HCT116 (cell line): ENCODE measurements around the gene MYLIP. TPM values are rescaled to one million over a fixed set of nuclear protein-coding genes. Genes with fewer than 3 reads are reported as not detected.

ENCODE experiments used
- ATAC-seq: fragments of 200-7000 bp; cut with Tn5 transposase; 2 replicates; pipeline ENCODE4 v1.9.1; 2020; ENCODE audit warnings: mild to moderate bottlenecking, moderate library complexity
- BruUV-seq: library from RNA; stranded (reverse); fragments of 400-500 nt; replicated peaks from 2 replicates; lab custom pipeline; 2021; lab: Mats Ljungman, UMichigan
- CTCF ChIA-PET: fragments of 300-600 bp; sonication (Branson Sonifier 250); formaldehyde crosslinking; loops from one replicate; lab custom pipeline; 2021; ENCODE audit warnings: antibody characterized with exemption; lab: Charles Lee
- POLR2A ChIA-PET: fragments of 300-600, 350-600 bp; sonication (Branson Sonifier 250); formaldehyde crosslinking; loops from one replicate; lab custom pipeline; 2021; ENCODE audit warnings: antibody characterized with exemption; lab: Charles Lee
- RAD21 ChIA-PET, 2 experiments: fragments of 300-600 bp; sonication (Branson Sonifier 250); formaldehyde crosslinking; loops; one replicate each; lab custom pipeline; 2023; ENCODE audit warnings: low total read pairs in 2 of 2; ENCODE audit not compliant: uncharacterized antibody in 2 of 2, unreplicated experiment in 2 of 2, low non-redundant PET in 1 of 2; lab: Charles Lee
- DNase-seq: peaks from one replicate; pipeline ENCODE4 v3.0.0-alpha.2; 2010; ENCODE audit warnings: low read depth, low spot score
- H2AFZ ChIP-seq: fragments of 200-600 bp; shearing (Covaris generic), sonication (generic); 2 replicates; pipeline ENCODE4 v1.6.1; 2017; ENCODE audit warnings: low read depth, mixed run types, mixed read lengths, antibody characterized with exemption, low read length; ENCODE audit not compliant: poor library complexity, severe bottlenecking
- H3K27ac ChIP-seq: 2 replicates; pipeline ENCODE4 v1.5.1; 2012; ENCODE audit warnings: low read depth, low read length
- H3K27me3 ChIP-seq: fragments of 200-600 bp; sonication (generic); 2 replicates; pipeline ENCODE4 v1.6.1; 2016; ENCODE audit warnings: mixed run types, low read length, mixed read lengths; ENCODE audit not compliant: insufficient read depth
- H3K36me3 ChIP-seq, 2 experiments: fragments of 200-500 bp in 1 of 2; fragments of 200-600 bp in 1 of 2; sonication (Bioruptor generic) in 1 of 2; sonication (generic) in 1 of 2; 2 replicates each; pipeline versions ENCODE4 v1.5.1 to v1.6.1; 2014 to 2016; ENCODE audit warnings: low read length in 2 of 2, inconsistent platforms in 1 of 2, mixed read lengths in 1 of 2, mixed run types in 1 of 2; ENCODE audit not compliant: insufficient read depth in 2 of 2, control insufficient read depth in 1 of 2
- H3K4me1 ChIP-seq, 2 experiments: fragments of 200-600 bp in 1 of 2; sonication (generic) in 1 of 2; 2 replicates each; pipeline versions ENCODE4 v1.5.1 to v1.6.1; 2012 to 2017; ENCODE audit warnings: low read length in 2 of 2, inconsistent platforms in 1 of 2, mild to moderate bottlenecking in 1 of 2, mixed read lengths in 1 of 2, mixed run types in 1 of 2, moderate library complexity in 1 of 2; ENCODE audit not compliant: insufficient read depth in 2 of 2, control insufficient read depth in 1 of 2
- H3K4me2 ChIP-seq: fragments of 200-600 bp; sonication (generic); 2 replicates; pipeline ENCODE4 v1.6.1; 2017; ENCODE audit warnings: mixed run types, low read length, mixed read lengths
- H3K4me3 ChIP-seq, 2 experiments: fragments of 200-600 bp in 1 of 2; sonication (generic) in 1 of 2; replicated peaks in 1 of 2; 2 replicates each; pipeline ENCODE4 v1.5.1; 2011 to 2016; ENCODE audit warnings: low read length in 2 of 2, control low read depth in 1 of 2, low read depth in 1 of 2, mild to moderate bottlenecking in 1 of 2, mixed read lengths in 1 of 2, mixed run types in 1 of 2
- H3K79me2 ChIP-seq: fragments of 200-600 bp; sonication (generic); 2 replicates; pipeline ENCODE4 v1.6.1; 2017; ENCODE audit warnings: mild to moderate bottlenecking, mixed run types, low read length, moderate library complexity, mixed read lengths; ENCODE audit not compliant: insufficient read depth
- H3K9ac ChIP-seq: fragments of 200-600 bp; sonication (generic); 2 replicates; pipeline ENCODE4 v1.6.1; 2016; ENCODE audit warnings: low read length, mixed read lengths
- H3K9me2 ChIP-seq: fragments of 200-600 bp; sonication (generic), shearing (Covaris generic); 2 replicates; pipeline ENCODE4 v1.6.1; 2017; ENCODE audit warnings: mixed run types, mild to moderate bottlenecking, moderate library complexity; ENCODE audit not compliant: insufficient read depth
- H3K9me3 ChIP-seq, 2 experiments: fragments of 200-500 bp in 1 of 2; fragments of 200-600 bp in 1 of 2; sonication (Bioruptor generic) in 1 of 2; sonication (generic) in 1 of 2; 2 replicates each; pipeline ENCODE4 v1.6.1; 2014 to 2017; ENCODE audit warnings: low read length in 2 of 2, mixed read lengths in 2 of 2, inconsistent platforms in 1 of 2, low read depth in 1 of 2, mild to moderate bottlenecking in 1 of 2, mixed run types in 1 of 2, moderate library complexity in 1 of 2; ENCODE audit not compliant: control insufficient read depth in 1 of 2, insufficient read depth in 1 of 2
- H4K20me1 ChIP-seq: fragments of 200-600 bp; sonication (generic), shearing (Covaris generic); 2 replicates; pipeline ENCODE4 v1.6.1; 2017; ENCODE audit warnings: mixed run types, mild to moderate bottlenecking, moderate library complexity; ENCODE audit not compliant: insufficient read depth
- CEBPB ChIP-seq: IDR thresholded peaks from 2 replicates; pipeline ENCODE4 v1.6.1; 2012; ENCODE audit warnings: low read depth
- FOSL1 ChIP-seq: IDR thresholded peaks from 2 replicates; pipeline ENCODE4 v1.6.1; 2012; ENCODE audit warnings: low read depth
- RAD21 ChIP-seq: IDR thresholded peaks from 2 replicates; pipeline ENCODE4 v1.6.1; 2012; ENCODE audit warnings: low read depth, mild to moderate bottlenecking
- intact Hi-C: fragments of 100-400 bp; cut with micrococcal nuclease; formaldehyde crosslinking; loops from 2 replicates; pipeline ENCODE4 v1.10.0; 2022
- total RNA-seq: library from RNA; stranded (reverse); gene quantifications from one replicate; pipeline ENCODE4 v1.2.1, GENCODE V29; 2021; ENCODE audit not compliant: unreplicated experiment
- TF ChIP-seq, protein P1 (sequence below): IDR thresholded peaks from 2 replicates; pipeline ENCODE4 v1.6.1; 2012
- TF ChIP-seq, protein P2 (sequence below): IDR thresholded peaks from 2 replicates; pipeline ENCODE4 v1.6.1; 2012; ENCODE audit warnings: low read depth

MYLIP gene
- total RNA-seq, 1 experiment from 2014 or later: 10.6 TPM

DNA sequence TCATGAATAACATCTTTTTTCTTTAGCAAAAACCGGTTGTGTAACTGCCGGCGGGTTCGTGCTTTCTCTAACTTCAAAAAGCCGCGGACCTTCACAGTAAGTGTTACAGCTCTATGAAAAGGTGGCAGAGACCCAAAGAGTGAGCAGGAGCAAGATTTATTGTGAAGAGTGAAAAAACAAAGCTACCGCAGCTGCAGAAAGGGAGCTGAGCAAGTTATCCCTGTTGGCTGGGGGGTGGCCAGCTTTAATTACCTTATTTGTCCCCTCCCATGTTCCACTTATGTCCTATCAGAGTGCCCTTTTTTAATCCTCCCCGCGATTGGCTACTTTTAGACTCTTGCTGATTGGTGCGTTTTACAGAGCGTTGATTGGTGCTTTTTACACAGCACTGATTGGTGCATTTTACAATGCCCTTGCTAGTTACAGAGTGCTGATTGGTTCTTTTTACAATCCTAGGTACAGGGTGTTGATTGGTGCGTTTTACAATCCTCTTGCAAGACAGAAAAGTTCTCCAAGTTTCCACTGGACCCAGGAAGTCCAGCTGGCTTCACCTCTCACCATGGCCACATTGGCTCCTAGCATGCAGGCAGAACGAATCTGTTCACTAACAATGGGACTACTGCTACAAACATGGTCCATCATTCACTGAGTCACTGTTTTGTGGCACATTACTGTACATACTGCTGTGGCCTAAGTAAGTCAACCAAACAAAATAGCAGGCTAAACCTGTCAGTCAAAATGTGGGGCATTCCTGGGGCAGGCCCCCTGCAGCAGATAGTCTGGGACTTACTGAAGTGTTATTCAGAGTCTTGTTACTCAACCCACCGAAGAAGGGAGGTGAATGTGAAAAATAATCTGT is 52.8 kb downstream of the MYLIP start:
- BruUV-seq: no TSS peak
- H3K27me3 ChIP-seq: no peaks in the 10 kb centered on the region
- no peak overlapping the region for H3K27ac ChIP-seq
- no peak for ATAC-seq
- H3K4me1 ChIP-seq: peaks cover 0 to 5% of the 10 kb centered on the region in 2 experiments; a peak in 1 of 4 replicates
- H3K4me3 ChIP-seq: no peak overlapping the region
- no peaks in the 10 kb centered on the region for H3K36me3 ChIP-seq
- CTCF ChIA-PET: interaction anchor here (2.9 kb wide), 1 partner anchor 18 kb away, joined by 11 read pairs; no protein-coding TSS in a partner anchor
- no peaks in the 10 kb centered on the region for H3K79me2 ChIP-seq
- no peaks in the 10 kb centered on the region for H3K9me2 ChIP-seq
- H2AFZ ChIP-seq: no peak overlapping the region
- H4K20me1 ChIP-seq: no peaks in the 10 kb centered on the region
- no peak overlapping the region for H3K9ac ChIP-seq
- POLR2A ChIA-PET: no interaction called here
- H3K4me2 ChIP-seq: no peak overlapping the region
- RAD21 ChIA-PET: no interaction called here
- peak; percentile 6 for DNase-seq
- intact Hi-C loops: no loop called here
- no peaks in the 10 kb centered on the region for H3K9me3 ChIP-seq
- TF ChIP-seq, protein P1, sequence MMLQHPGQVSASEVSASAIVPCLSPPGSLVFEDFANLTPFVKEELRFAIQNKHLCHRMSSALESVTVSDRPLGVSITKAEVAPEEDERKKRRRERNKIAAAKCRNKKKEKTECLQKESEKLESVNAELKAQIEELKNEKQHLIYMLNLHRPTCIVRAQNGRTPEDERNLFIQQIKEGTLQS: no peak
- TF ChIP-seq, protein P2, sequence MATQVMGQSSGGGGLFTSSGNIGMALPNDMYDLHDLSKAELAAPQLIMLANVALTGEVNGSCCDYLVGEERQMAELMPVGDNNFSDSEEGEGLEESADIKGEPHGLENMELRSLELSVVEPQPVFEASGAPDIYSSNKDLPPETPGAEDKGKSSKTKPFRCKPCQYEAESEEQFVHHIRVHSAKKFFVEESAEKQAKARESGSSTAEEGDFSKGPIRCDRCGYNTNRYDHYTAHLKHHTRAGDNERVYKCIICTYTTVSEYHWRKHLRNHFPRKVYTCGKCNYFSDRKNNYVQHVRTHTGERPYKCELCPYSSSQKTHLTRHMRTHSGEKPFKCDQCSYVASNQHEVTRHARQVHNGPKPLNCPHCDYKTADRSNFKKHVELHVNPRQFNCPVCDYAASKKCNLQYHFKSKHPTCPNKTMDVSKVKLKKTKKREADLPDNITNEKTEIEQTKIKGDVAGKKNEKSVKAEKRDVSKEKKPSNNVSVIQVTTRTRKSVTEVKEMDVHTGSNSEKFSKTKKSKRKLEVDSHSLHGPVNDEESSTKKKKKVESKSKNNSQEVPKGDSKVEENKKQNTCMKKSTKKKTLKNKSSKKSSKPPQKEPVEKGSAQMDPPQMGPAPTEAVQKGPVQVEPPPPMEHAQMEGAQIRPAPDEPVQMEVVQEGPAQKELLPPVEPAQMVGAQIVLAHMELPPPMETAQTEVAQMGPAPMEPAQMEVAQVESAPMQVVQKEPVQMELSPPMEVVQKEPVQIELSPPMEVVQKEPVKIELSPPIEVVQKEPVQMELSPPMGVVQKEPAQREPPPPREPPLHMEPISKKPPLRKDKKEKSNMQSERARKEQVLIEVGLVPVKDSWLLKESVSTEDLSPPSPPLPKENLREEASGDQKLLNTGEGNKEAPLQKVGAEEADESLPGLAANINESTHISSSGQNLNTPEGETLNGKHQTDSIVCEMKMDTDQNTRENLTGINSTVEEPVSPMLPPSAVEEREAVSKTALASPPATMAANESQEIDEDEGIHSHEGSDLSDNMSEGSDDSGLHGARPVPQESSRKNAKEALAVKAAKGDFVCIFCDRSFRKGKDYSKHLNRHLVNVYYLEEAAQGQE: no peak
- TF ChIP-seq FOSL1: no peak
- no peak for TF ChIP-seq CEBPB
- TF ChIP-seq RAD21: no peak
